Midbrain (tissue), 1 donor: ENCODE data around the gene CRISPLD2.
"Not testable (repeated sequence)": the region's sequence is repeated elsewhere in the genome, so short reads cannot be mapped to it uniquely, and the experiment has no call there.

Source experiments
- DNase-seq: peaks from one replicate; lab custom pipeline; 2025; lab: John Stamatoyannopoulos, UW

Gene CRISPLD2

GRCh38 chr16:84931107-84931494, 111.3 kb downstream of the CRISPLD2 start:
- DNase-seq: no peak

- DNase-seq: no peak
These were observed 111.7 kb downstream of the CRISPLD2 start for GRCh38 chr16:84931506-84931905.

GRCh38 chr16:84932681-84933080, 112.9 kb downstream of the CRISPLD2 start:
- DNase-seq: no peak

GRCh38 chr16:84933774-84934631, 114.2 kb downstream of the CRISPLD2 start:
- DNase-seq: peak; percentile 76

GRCh38 chr16:84937196-84938005, 117.6 kb downstream of the CRISPLD2 start:
- no peak for DNase-seq

- DNase-seq: not testable (repeated sequence)
These were observed 118.8 kb downstream of the CRISPLD2 start for GRCh38 chr16:84938616-84939015.

- DNase-seq: no peak
These were observed 121.1 kb downstream of the CRISPLD2 start for GRCh38 chr16:84940670-84941551.

GRCh38 chr16:84941921-84942320, 122.1 kb downstream of the CRISPLD2 start:
- no peak for DNase-seq

GRCh38 chr16:84942786-84943185, 123.0 kb downstream of the CRISPLD2 start:
- DNase-seq: no peak

- no peak for DNase-seq
These were observed 123.8 kb downstream of the CRISPLD2 start for GRCh38 chr16:84943620-84944019.

GRCh38 chr16:84947022-84947421, 127.2 kb downstream of the CRISPLD2 start:
- DNase-seq: peak; percentile 11

- no peak for DNase-seq
These were observed 128.4 kb downstream of the CRISPLD2 start for GRCh38 chr16:84947996-84948850.

GRCh38 chr16:84948851-84949610, 129.2 kb downstream of the CRISPLD2 start:
- no peak for DNase-seq

GRCh38 chr16:84949772-84950436, 130.1 kb downstream of the CRISPLD2 start:
- DNase-seq: no peak

GRCh38 chr16:84950906-84951305, 131.1 kb downstream of the CRISPLD2 start:
- no peak for DNase-seq

- DNase-seq: peak; percentile 87
These were observed 132.8 kb downstream of the CRISPLD2 start for GRCh38 chr16:84952335-84953189.

GRCh38 chr16:84953190-84953746, 133.5 kb downstream of the CRISPLD2 start:
- no peak for DNase-seq

- no peak for DNase-seq
These were observed 135.6 kb downstream of the CRISPLD2 start for GRCh38 chr16:84955427-84955826.
